Measurements from ENCODE around the gene TPD52L1.

The TPD52L1 gene

GRCh38 chr6:125304970-125305660 lies 151.5 kb downstream of the TPD52L1 start:
- TF ChIP-seq EZH2phosphoT487 (IDR thresholded peaks at IDR 0.05; ENCODE audit: low read depth): no peak
- TF ChIP-seq, protein P1, sequence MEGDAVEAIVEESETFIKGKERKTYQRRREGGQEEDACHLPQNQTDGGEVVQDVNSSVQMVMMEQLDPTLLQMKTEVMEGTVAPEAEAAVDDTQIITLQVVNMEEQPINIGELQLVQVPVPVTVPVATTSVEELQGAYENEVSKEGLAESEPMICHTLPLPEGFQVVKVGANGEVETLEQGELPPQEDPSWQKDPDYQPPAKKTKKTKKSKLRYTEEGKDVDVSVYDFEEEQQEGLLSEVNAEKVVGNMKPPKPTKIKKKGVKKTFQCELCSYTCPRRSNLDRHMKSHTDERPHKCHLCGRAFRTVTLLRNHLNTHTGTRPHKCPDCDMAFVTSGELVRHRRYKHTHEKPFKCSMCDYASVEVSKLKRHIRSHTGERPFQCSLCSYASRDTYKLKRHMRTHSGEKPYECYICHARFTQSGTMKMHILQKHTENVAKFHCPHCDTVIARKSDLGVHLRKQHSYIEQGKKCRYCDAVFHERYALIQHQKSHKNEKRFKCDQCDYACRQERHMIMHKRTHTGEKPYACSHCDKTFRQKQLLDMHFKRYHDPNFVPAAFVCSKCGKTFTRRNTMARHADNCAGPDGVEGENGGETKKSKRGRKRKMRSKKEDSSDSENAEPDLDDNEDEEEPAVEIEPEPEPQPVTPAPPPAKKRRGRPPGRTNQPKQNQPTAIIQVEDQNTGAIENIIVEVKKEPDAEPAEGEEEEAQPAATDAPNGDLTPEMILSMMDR (IDR thresholded peaks at IDR 0.05; ENCODE audit: low read depth, low read length): no peak
- no peak overlapping the region for H3K27ac ChIP-seq (ENCODE audit: low read length)
- H4K20me1 ChIP-seq (ENCODE audit: insufficient read depth, low read length): no peaks in the 10 kb centered on the region
- H3K4me3 ChIP-seq (ENCODE audit: low read length): no peak overlapping the region
- no peaks in the 10 kb centered on the region for H3K9me3 ChIP-seq (ENCODE audit: insufficient read depth, low read length)
- peaks cover 13% of the 10 kb centered on the region for H3K79me2 ChIP-seq (ENCODE audit: low read length)
- peaks cover 3% of the 10 kb centered on the region for H3K36me3 ChIP-seq (replicated peaks; ENCODE audit: low read depth, low read length)
- peaks cover 10% of the 10 kb centered on the region for H3K4me1 ChIP-seq (ENCODE audit: low read length)
- no peak overlapping the region for H3K4me2 ChIP-seq (ENCODE audit: low read length)
- H3K9ac ChIP-seq (ENCODE audit: low read length): no peak overlapping the region
- H2AFZ ChIP-seq (ENCODE audit: low read depth, low read length): no peak overlapping the region
- H3K27me3 ChIP-seq (ENCODE audit: low read depth, low read length): no peaks in the 10 kb centered on the region

GRCh38 chr6:125306756-125307149 lies 153.2 kb downstream of the TPD52L1 start:
- H3K79me2 ChIP-seq (ENCODE audit: low read length): no peaks in the 10 kb centered on the region
- no peaks in the 10 kb centered on the region for H4K20me1 ChIP-seq (ENCODE audit: insufficient read depth, low read length)

GRCh38 chr6:125307150-125307838 lies 153.7 kb downstream of the TPD52L1 start:
- H3K79me2 ChIP-seq (ENCODE audit: low read length): no peaks in the 10 kb centered on the region

More at GRCh38 chr6:125306756-125307149, 153.2 kb downstream of the TPD52L1 start:
- H3K4me2 ChIP-seq (ENCODE audit: low read length): no peak overlapping the region
- no peaks in the 10 kb centered on the region for H3K27me3 ChIP-seq (ENCODE audit: low read depth, low read length)
- no peaks in the 10 kb centered on the region for H3K36me3 ChIP-seq (replicated peaks; ENCODE audit: low read depth, low read length)
- H3K9ac ChIP-seq (ENCODE audit: low read length): no peak overlapping the region
- H3K27ac ChIP-seq (ENCODE audit: low read length): no peak overlapping the region
- peaks cover 3% of the 10 kb centered on the region; the same call in 1 of the 2 replicates for H3K4me1 ChIP-seq (ENCODE audit: low read length)
- H3K9me3 ChIP-seq (ENCODE audit: insufficient read depth, low read length): no peaks in the 10 kb centered on the region
- TF ChIP-seq, protein P1 (IDR thresholded peaks at IDR 0.05; ENCODE audit: low read depth, low read length): no peak
- no peak for TF ChIP-seq EZH2phosphoT487 (IDR thresholded peaks at IDR 0.05; ENCODE audit: low read depth)
- no peak overlapping the region for H2AFZ ChIP-seq (ENCODE audit: low read depth, low read length)
- H3K4me3 ChIP-seq (ENCODE audit: low read length): no peak overlapping the region

More at GRCh38 chr6:125307150-125307838, 153.7 kb downstream of the TPD52L1 start:
- no peak overlapping the region for H3K4me3 ChIP-seq (ENCODE audit: low read length)
- H3K36me3 ChIP-seq (replicated peaks; ENCODE audit: low read depth, low read length): no peaks in the 10 kb centered on the region
- H3K27ac ChIP-seq (ENCODE audit: low read length): no peak overlapping the region
- H4K20me1 ChIP-seq (ENCODE audit: insufficient read depth, low read length): no peaks in the 10 kb centered on the region
- no peak overlapping the region for H2AFZ ChIP-seq (ENCODE audit: low read depth, low read length)
- H3K4me2 ChIP-seq (ENCODE audit: low read length): no peak overlapping the region
- no peaks in the 10 kb centered on the region for H3K9me3 ChIP-seq (ENCODE audit: insufficient read depth, low read length)
- no peak overlapping the region for H3K9ac ChIP-seq (ENCODE audit: low read length)
- H3K4me1 ChIP-seq (ENCODE audit: low read length): no peaks in the 10 kb centered on the region
- H3K27me3 ChIP-seq (ENCODE audit: low read depth, low read length): 0 out of 2 replicates have a peak, but pooled peaks cover 1% of the 10 kb centered on the region
- no peak for TF ChIP-seq EZH2phosphoT487 (IDR thresholded peaks at IDR 0.05; ENCODE audit: low read depth)
- TF ChIP-seq, protein P1 (IDR thresholded peaks at IDR 0.05; ENCODE audit: low read depth, low read length): no peak

Data from OCI-LY3 (cell line).